Transverse colon (tissue), 4 donors: Measurements from ENCODE around the gene KRTAP10-11.

Experiments used
- CTCF ChIP-seq, 5 experiments: fragments of 200-600 bp in 3 of 5; fragments of 450-650 bp in 2 of 5; sonication (generic) in 3 of 5; IDR thresholded peaks; 1 replicate in 2 of 5; 2 replicates in 3 of 5; pipeline ENCODE4 v1.5.1; 2016 to 2017; ENCODE audit warnings: antibody characterized with exemption in 5 of 5, inconsistent platforms in 3 of 5, mild to moderate bottlenecking in 2 of 5, moderate library complexity in 1 of 5
- EP300 ChIP-seq: sonication (generic); formaldehyde crosslinking; IDR thresholded peaks from one replicate; pipeline ENCODE4 v1.6.1; 2017; ENCODE audit warnings: antibody characterized with exemption, low read depth
- POLR2A ChIP-seq: fragments of 450-650 bp; IDR thresholded peaks from one replicate; pipeline ENCODE4 v1.6.1; 2016; ENCODE audit warnings: antibody characterized with exemption, mild to moderate bottlenecking, moderate library complexity
- POLR2AphosphoS5 ChIP-seq, 3 donors: sonication (generic); formaldehyde crosslinking; IDR thresholded peaks; one replicate each; pipeline ENCODE4 v1.6.1; 2016; ENCODE audit warnings: antibody characterized with exemption in 3 of 3

- TF ChIP-seq CTCF (IDR thresholded peaks at IDR 0.05) (no peak), EP300 (no peak), POLR2AphosphoS5 (IDR thresholded peaks at IDR 0.05) (no peak), POLR2A (no peak)
Observed at GRCh38 chr21:44653123-44653522, 6.9 kb downstream of the KRTAP10-11 start.
